Fibroblast of peridontal ligament (primary cell): ENCODE results near the gene POT1.
A peak's percentile ranks its signal among the peaks of the same experiment; 100 is the strongest.

Experiments used
- DNase-seq: peaks from one replicate; pipeline ENCODE4 v3.0.0-alpha.2; 2010; ENCODE audit errors: extremely low read depth

POT1 gene

GRCh38 chr7:124808206-124808605 is 121.4 kb downstream of the POT1 start:
- DNase-seq: no peak

GRCh38 chr7:124801330-124801895 is 128.2 kb downstream of the POT1 start:
- DNase-seq: no peak

GRCh38 chr7:124800386-124800785 is 129.2 kb downstream of the POT1 start:
- no peak for DNase-seq

GRCh38 chr7:124799448-124799847 is 130.2 kb downstream of the POT1 start:
- DNase-seq: no peak

GRCh38 chr7:124796771-124797170 is 132.9 kb downstream of the POT1 start:
- no peak for DNase-seq

- no peak for DNase-seq
Measured at GRCh38 chr7:124792696-124793095, 136.9 kb downstream of the POT1 start.

- DNase-seq: no peak
Measured at GRCh38 chr7:124792002-124792401, 137.6 kb downstream of the POT1 start.

- no peak for DNase-seq
Measured at GRCh38 chr7:124791426-124791825, 138.2 kb downstream of the POT1 start.

- DNase-seq: no peak
Measured at GRCh38 chr7:124790645-124791044, 139.0 kb downstream of the POT1 start.

- peak; percentile 8 for DNase-seq
Measured at GRCh38 chr7:124785994-124786393, 143.6 kb downstream of the POT1 start.

- DNase-seq: peak; percentile 76
Measured at GRCh38 chr7:124784879-124785818, 144.5 kb downstream of the POT1 start.

- DNase-seq: no peak
Measured at GRCh38 chr7:124783271-124783670, 146.4 kb downstream of the POT1 start.

- no peak for DNase-seq
Measured at GRCh38 chr7:124781907-124782734, 147.5 kb downstream of the POT1 start.

GRCh38 chr7:124781418-124781817 is 148.2 kb downstream of the POT1 start:
- no peak for DNase-seq

GRCh38 chr7:124780608-124781007 is 149.0 kb downstream of the POT1 start:
- DNase-seq: no peak

GRCh38 chr7:124780056-124780455 is 149.6 kb downstream of the POT1 start:
- no peak for DNase-seq

GRCh38 chr7:124779620-124780019 is 150.0 kb downstream of the POT1 start:
- DNase-seq: no peak

- DNase-seq: no peak
Measured at GRCh38 chr7:124779194-124779593, 150.4 kb downstream of the POT1 start.

GRCh38 chr7:124777268-124777667 is 152.4 kb downstream of the POT1 start:
- DNase-seq: no peak

GRCh38 chr7:124776153-124776552 is 153.5 kb downstream of the POT1 start:
- no peak for DNase-seq

- DNase-seq: no peak
Measured at GRCh38 chr7:124775422-124775821, 154.2 kb downstream of the POT1 start.

- no peak for DNase-seq
Measured at GRCh38 chr7:124773938-124774337, 155.7 kb downstream of the POT1 start.
